PC-9 (cell line): Measurements from ENCODE around the gene DGKD. TPM values are rescaled to one million over a fixed set of nuclear protein-coding genes. Genes with fewer than 3 reads are reported as not detected.

Source experiments
- BruUV-seq: library from RNA; stranded (reverse); fragments of 400-500 nt; replicated peaks from 2 replicates; lab custom pipeline; 2021; lab: Mats Ljungman, UMichigan
- CTCF ChIA-PET: fragments of 300-600 bp; sonication (Branson Sonifier 250); formaldehyde crosslinking; loops from one replicate; lab custom pipeline; 2022; ENCODE audit warnings: antibody characterized with exemption; lab: Charles Lee
- POLR2A ChIA-PET: fragments of 300-600 bp; sonication (Branson Sonifier 250); formaldehyde crosslinking; loops from one replicate; lab custom pipeline; 2022; ENCODE audit warnings: antibody characterized with exemption; ENCODE audit not compliant: unreplicated experiment; lab: Charles Lee
- DNase-seq, 2 experiments: peaks; one replicate each; pipeline versions ENCODE4 v3.0.0 to v3.0.0-alpha.2; 2015 to 2022; ENCODE audit warnings: mixed read lengths in 1 of 2
- H2AFZ ChIP-seq: fragments of 200-600 bp; sonication (generic); 2 replicates; pipeline ENCODE4 v1.8.1; 2017; ENCODE audit warnings: antibody characterized with exemption
- H3F3A ChIP-seq: fragments of 200-600 bp; sonication (generic); 2 replicates; pipeline ENCODE4 v1.8.1; 2017; ENCODE audit warnings: antibody characterized with exemption, mild to moderate bottlenecking, low read depth; ENCODE audit not compliant: insufficient read depth
- H3K27ac ChIP-seq: fragments of 200-600 bp; sonication (generic); 2 replicates; pipeline ENCODE4 v1.6.1; 2016; ENCODE audit warnings: mixed run types
- H3K27me3 ChIP-seq: fragments of 200-600 bp; sonication (generic); 2 replicates; pipeline ENCODE4 v1.6.1; 2016; ENCODE audit warnings: low read depth, mixed run types; ENCODE audit not compliant: insufficient read depth
- H3K36me3 ChIP-seq: fragments of 200-600 bp; sonication (generic); 2 replicates; pipeline ENCODE4 v1.6.1; 2016; ENCODE audit warnings: low read depth, mixed run types
- H3K4me1 ChIP-seq: fragments of 200-600 bp; sonication (generic); replicated peaks from 2 replicates; pipeline ENCODE4 v1.6.1; 2016; ENCODE audit warnings: mixed run types; ENCODE audit not compliant: insufficient read depth
- H3K4me2 ChIP-seq: fragments of 200-600 bp; sonication (generic); 2 replicates; pipeline ENCODE4 v1.6.1; 2017; ENCODE audit warnings: mixed run types
- H3K4me3 ChIP-seq: fragments of 200-600 bp; sonication (generic); 2 replicates; pipeline ENCODE4 v1.6.1; 2016; ENCODE audit warnings: mixed run types
- H3K79me2 ChIP-seq: fragments of 200-600 bp; sonication (generic); 2 replicates; pipeline ENCODE4 v1.6.1; 2017; ENCODE audit warnings: low read depth, mixed run types
- H3K9me2 ChIP-seq: fragments of 200-600 bp; sonication (generic); 2 replicates; pipeline ENCODE4 v1.8.1; 2017; ENCODE audit warnings: mild to moderate bottlenecking; ENCODE audit not compliant: insufficient read depth
- H3K9me3 ChIP-seq: fragments of 200-600 bp; sonication (generic); 2 replicates; pipeline ENCODE4 v1.8.1; 2016; ENCODE audit warnings: low read depth; ENCODE audit not compliant: insufficient read depth
- H4K20me1 ChIP-seq: fragments of 200-600 bp; sonication (generic); 2 replicates; pipeline ENCODE4 v1.8.1; 2017; ENCODE audit not compliant: insufficient read depth
- CTCF ChIP-seq: fragments of 200-600 bp; sonication (generic); conservative IDR thresholded peaks from 2 replicates; pipeline ENCODE4 v1.6.1; 2017; ENCODE audit warnings: mixed run types, antibody characterized with exemption, mild to moderate bottlenecking, moderate library complexity
- EZH2 ChIP-seq: fragments of 200-600 bp; sonication (generic); IDR thresholded peaks from 2 replicates; pipeline ENCODE4 v1.8.0; 2017; ENCODE audit warnings: antibody characterized with exemption, low read depth
- intact Hi-C: fragments of 100-400 bp; cut with micrococcal nuclease; formaldehyde crosslinking; loops from one replicate; pipeline ENCODE4 v1.10.0; 2022; ENCODE audit not compliant: unreplicated experiment
- total RNA-seq: library from RNA; stranded (reverse); gene quantifications from 2 replicates; pipeline ENCODE4 v1.2.3, GENCODE V29; 2021

DGKD gene
- total RNA-seq, 1 experiment from 2014 or later: 59.5 TPM

DNA sequence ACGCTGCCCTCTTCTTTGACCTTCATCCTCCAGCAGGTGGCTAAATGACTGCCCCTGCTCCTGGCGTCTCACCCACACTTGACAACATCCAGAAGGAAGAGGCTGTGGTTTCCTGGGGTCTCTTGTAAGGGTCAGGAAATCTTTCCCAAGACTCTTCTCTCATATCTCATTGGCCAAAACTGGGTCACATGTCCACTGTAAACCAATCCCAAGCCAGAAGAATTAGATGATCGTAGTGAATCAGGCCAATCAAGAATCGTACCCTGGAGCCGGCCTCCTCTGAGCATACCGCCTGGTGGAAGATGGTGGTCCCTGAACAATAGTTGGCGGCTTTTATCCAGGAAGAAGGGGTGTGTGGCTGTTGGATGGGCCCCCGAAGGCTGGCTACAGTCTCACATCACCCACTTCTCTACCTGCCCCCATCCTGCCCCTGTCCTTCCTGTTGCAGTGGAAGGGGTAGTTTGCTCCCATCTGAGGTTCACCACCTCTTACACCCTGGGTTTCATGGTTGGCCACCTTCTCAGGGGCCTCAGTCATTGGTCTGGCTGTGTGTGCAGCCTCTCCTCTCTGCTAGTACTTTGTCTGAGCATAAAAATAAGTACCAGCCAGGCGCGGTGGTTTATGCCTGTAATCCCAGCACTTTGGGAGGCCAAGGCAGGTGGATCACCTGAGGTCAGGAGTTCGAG is 42.9 kb upstream of the DGKD start:
- BruUV-seq: no TSS peak
- H4K20me1 ChIP-seq: no peaks in the 10 kb centered on the region
- no peak overlapping the region for H3K4me2 ChIP-seq
- H3K79me2 ChIP-seq: no peaks in the 10 kb centered on the region
- no peaks in the 10 kb centered on the region; the same call in 1 of the 2 replicates for H3F3A ChIP-seq
- intact Hi-C loops: no loop called here
- H3K9me2 ChIP-seq: no peaks in the 10 kb centered on the region
- CTCF ChIA-PET: no interaction called here
- H2AFZ ChIP-seq: no peak overlapping the region
- H3K4me1 ChIP-seq: no peaks in the 10 kb centered on the region
- TF ChIP-seq EZH2 (no peak), CTCF (no peak)
- no peaks in the 10 kb centered on the region for H3K27me3 ChIP-seq
- H3K36me3 ChIP-seq: no peaks in the 10 kb centered on the region
- H3K9me3 ChIP-seq: no peaks in the 10 kb centered on the region
- H3K27ac ChIP-seq: no peak overlapping the region
- POLR2A ChIA-PET: no interaction called here
- H3K4me3 ChIP-seq: no peak overlapping the region
- no peak for DNase-seq

GRCh38 chr2:233312874-233313273 is 41.4 kb upstream of the DGKD start:
- H3K4me3 ChIP-seq: no peak overlapping the region

DNA sequence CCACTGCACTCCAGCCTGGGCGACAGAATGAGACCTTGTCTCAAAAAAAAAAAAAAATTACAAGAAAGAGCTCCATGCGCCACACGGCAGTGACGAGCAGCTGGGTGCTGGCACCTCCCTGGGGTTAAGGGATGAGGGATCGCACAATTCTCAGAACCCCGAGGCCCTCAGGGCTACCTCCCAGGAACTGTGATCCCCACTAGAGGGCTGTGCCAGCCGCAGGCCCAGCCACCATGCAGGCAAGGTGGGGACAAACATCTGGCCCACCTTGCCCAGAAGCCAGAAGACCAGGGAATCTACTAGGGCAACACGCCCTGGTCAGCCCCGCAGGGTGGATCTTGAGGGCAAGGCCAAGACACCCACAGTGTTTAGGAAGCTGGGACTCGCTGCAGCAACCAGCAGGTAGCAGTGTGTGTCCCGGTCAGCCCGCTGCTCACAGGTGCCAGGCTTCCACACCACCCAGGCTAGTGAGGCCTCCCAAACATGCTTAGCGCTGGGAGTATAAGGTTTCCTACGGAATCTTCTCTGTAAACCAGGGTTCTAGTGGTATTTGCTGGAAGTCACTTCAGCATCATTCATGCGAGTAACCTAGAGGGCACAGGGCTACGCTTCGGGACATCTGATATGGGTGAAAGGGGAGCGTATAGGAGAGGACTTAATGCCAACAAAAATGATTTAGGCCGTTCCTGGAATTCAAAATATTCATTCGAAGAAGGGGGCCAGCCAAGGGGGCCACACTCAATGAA is 39.9 kb upstream of the DGKD start:
- Histone ChIP-seq H3K4me2 (no peak overlapping the region), H3K36me3 (no peaks in the 10 kb centered on the region), H3K79me2 (no peaks in the 10 kb centered on the region), H3K27ac (no peak overlapping the region), H3K27me3 (no peaks in the 10 kb centered on the region), H3K4me3 (no peak overlapping the region), H3F3A (no peaks in the 10 kb centered on the region; the same call in 1 of the 2 replicates), H3K9me2 (no peaks in the 10 kb centered on the region), H2AFZ (no peak overlapping the region), H3K4me1 (no peaks in the 10 kb centered on the region), H4K20me1 (no peaks in the 10 kb centered on the region), H3K9me3 (no peaks in the 10 kb centered on the region)
- intact Hi-C loops: no loop called here
- no peak for TF ChIP-seq CTCF
- TF ChIP-seq EZH2: no peak
- ChIA-PET POLR2A (no interaction called here), CTCF (no interaction called here)
- no TSS peak for BruUV-seq
- no peak for DNase-seq

More at GRCh38 chr2:233312874-233313273, 41.4 kb upstream of the DGKD start:
- ChIA-PET POLR2A (no interaction called here), CTCF (interaction anchor here (0.5 to 0.7 kb wide), 3 partner anchors 88 to 551 kb away, joined by 4 to 11 read pairs (median 8); no protein-coding TSS in a partner anchor)
- no TSS peak for BruUV-seq
- H2AFZ ChIP-seq: no peak overlapping the region
- H3K9me3 ChIP-seq: no peaks in the 10 kb centered on the region
- no peak overlapping the region for H3K27ac ChIP-seq
- no peak overlapping the region for H3K4me2 ChIP-seq
- H4K20me1 ChIP-seq: no peaks in the 10 kb centered on the region
- H3K36me3 ChIP-seq: no peaks in the 10 kb centered on the region
- H3K9me2 ChIP-seq: no peaks in the 10 kb centered on the region
- no peak for TF ChIP-seq EZH2
- no peak for TF ChIP-seq CTCF
- DNase-seq: no peak
- no peaks in the 10 kb centered on the region; the same call in 1 of the 2 replicates for H3F3A ChIP-seq
- H3K79me2 ChIP-seq: no peaks in the 10 kb centered on the region
- intact Hi-C loops: no loop called here
- H3K27me3 ChIP-seq: no peaks in the 10 kb centered on the region
- no peaks in the 10 kb centered on the region for H3K4me1 ChIP-seq
